Right lung (tissue), 10 donors: ENCODE measurements around the gene ANKRD12. TPM values are rescaled to one million over a fixed set of nuclear protein-coding genes. Genes with fewer than 3 reads are reported as not detected.
"Not testable (repeated sequence)": the region's sequence is repeated elsewhere in the genome, so short reads cannot be mapped to it uniquely, and the experiment has no call there.

Experiments
- DNase-seq, 2 donors: peaks; one replicate each; pipeline ENCODE4 v3.0.0-alpha.2; 2013
- long read RNA-seq, 8 donors: transcript quantifications; one replicate each; lab custom pipeline, GENCODE V29; 2026
- polyA plus RNA-seq, 5 donors: library from polyadenylated mRNA; unstranded; fragments of 120-200 nt; gene quantifications; one replicate each; pipeline versions ENCODE4 v1.2.1 to v1.2.3, GENCODE V29; 2013; ENCODE audit warnings: inconsistent platforms in 1 of 5, low replicate concordance in 1 of 5; ENCODE audit not compliant: insufficient read length in 5 of 5, insufficient read depth in 1 of 5

Gene ANKRD12
- 10 to 100 TPM; 14.3 to 35.4 (median 32.7) TPM for polyA plus RNA-seq
- long read RNA-seq, donor 1, partial matches to known transcripts, result 0 of 2 reads
- long read RNA-seq, donor 1, other reads (novel, unspliced or antisense), result 0 of 2 reads
- long read RNA-seq, donor 2, result 0 reads
- long read RNA-seq, donor 3, result 0 reads
- long read RNA-seq, donor 4, partial matches to known transcripts, result 10 of 10 reads
- long read RNA-seq, donor 4, other reads (novel, unspliced or antisense), result 0 of 10 reads
- long read RNA-seq, donor 5, result 0 reads
- long read RNA-seq, donor 6, partial matches to known transcripts, result 18 of 18 reads
- long read RNA-seq, donor 6, other reads (novel, unspliced or antisense), result 0 of 18 reads
- long read RNA-seq, donor 7, result 0 reads
- long read RNA-seq, donor 8, result 0 reads

- peak; percentile 98 to 99 for DNase-seq
Measured at GRCh38 chr18:9136315-9137155, at the start of gene ANKRD12. ANKRD12 (plus strand) TSS chr18:9136781; CDS start chr18:9182433, 45,652 bp downstream.

- no peak for DNase-seq
Measured at GRCh38 chr18:9087144-9087543, 49.4 kb upstream of the ANKRD12 start.

- DNase-seq, result no peak
Measured at GRCh38 chr18:9088252-9088651, 48.3 kb upstream of the ANKRD12 start.

GRCh38 chr18:9088727-9089126 lies 47.9 kb upstream of the ANKRD12 start:
- not testable (repeated sequence) for DNase-seq

- DNase-seq, result no peak
Measured at GRCh38 chr18:9090578-9090977, 46.0 kb upstream of the ANKRD12 start.

- DNase-seq, result no peak
Measured at GRCh38 chr18:9091066-9091476, 45.5 kb upstream of the ANKRD12 start.

- DNase-seq, result no peak
Measured at GRCh38 chr18:9092665-9093064, 43.9 kb upstream of the ANKRD12 start.

GRCh38 chr18:9093109-9093508 lies 43.5 kb upstream of the ANKRD12 start:
- not testable (repeated sequence) for DNase-seq

GRCh38 chr18:9094307-9095226 lies 42.0 kb upstream of the ANKRD12 start:
- DNase-seq, result no peak

- no peak for DNase-seq
Measured at GRCh38 chr18:9095297-9096006, 41.1 kb upstream of the ANKRD12 start.

- no peak for DNase-seq
Measured at GRCh38 chr18:9096007-9096371, 40.6 kb upstream of the ANKRD12 start.

GRCh38 chr18:9096685-9097084 lies 39.9 kb upstream of the ANKRD12 start:
- no peak for DNase-seq

- DNase-seq, result no peak
Measured at GRCh38 chr18:9097349-9097748, 39.2 kb upstream of the ANKRD12 start.

- no peak for DNase-seq
Measured at GRCh38 chr18:9100796-9101195, 35.8 kb upstream of the ANKRD12 start.

- peak; percentile 53 to 61 for DNase-seq
Measured at GRCh38 chr18:9101730-9102507, 34.7 kb upstream of the ANKRD12 start.

GRCh38 chr18:9102508-9103375 lies 33.8 kb upstream of the ANKRD12 start, which contains the start of gene NDUFV2:
NDUFV2 (plus strand) TSS chr18:9102699; CDS start chr18:9102744, 45 bp downstream.
- peak; percentile 96 to 98 for DNase-seq

- peak; percentile 25 to 40 for DNase-seq
Measured at GRCh38 chr18:9103376-9103873, 33.2 kb upstream of the ANKRD12 start.

- DNase-seq, result no peak
Measured at GRCh38 chr18:9104244-9104901, 32.2 kb upstream of the ANKRD12 start.
